T-cell (primary cell): ENCODE measurements around the gene KRT27. TPM values are rescaled to one million over a fixed set of nuclear protein-coding genes. Genes with fewer than 3 reads are reported as not detected.
A peak's percentile ranks its signal among the peaks of the same experiment; 100 is the strongest.

Experiments
- ATAC-seq, 4 experiments: fragments of 200-7000 bp in 3 of 4; fragments of 150-1000 bp in 1 of 4; cut with Tn5 transposase; replicated peaks in 1 of 4; 1 replicate in 3 of 4; 2 replicates in 1 of 4; pipeline ENCODE4 v1.10.0; 2021; ENCODE audit warnings: moderate library complexity in 3 of 4, mild to moderate bottlenecking in 2 of 4, moderate number of reproducible peaks in 1 of 4
- CTCF ChIA-PET, 2 donors: fragments of 300-600 bp; sonication (Branson Sonifier 250); formaldehyde crosslinking; loops; one replicate each; lab custom pipeline; 2022; ENCODE audit warnings: antibody characterized with exemption in 2 of 2; lab: Charles Lee
- POLR2A ChIA-PET, 2 donors: fragments of 300-600 bp; sonication (Branson Sonifier 250); formaldehyde crosslinking; loops; one replicate each; lab custom pipeline; 2022; ENCODE audit warnings: antibody characterized with exemption in 2 of 2; lab: Charles Lee
- DNase-seq, 35 experiments: peaks; one replicate each; pipeline versions ENCODE4 v3.0.0 to v3.0.0-alpha.2; 2013 to 2023
- H3K27ac ChIP-seq: one replicate; pipeline ENCODE4 v1.5.1; 2013; ENCODE audit warnings: low read length
- H3K27me3 ChIP-seq, 2 experiments: replicated peaks in 1 of 2; 1 replicate in 1 of 2; 2 replicates in 1 of 2; pipeline versions ENCODE4 v1.6.1 to v1.7.0; 2013; ENCODE audit warnings: low read length in 1 of 2, mixed read lengths in 1 of 2; ENCODE audit not compliant: control insufficient read depth in 2 of 2, insufficient read depth in 2 of 2; ENCODE audit errors: extremely low read depth in 1 of 2
- H3K36me3 ChIP-seq, 2 donors: 1 replicate in 1 of 2; 2 replicates in 1 of 2; pipeline versions ENCODE4 v1.6.1 to v1.7.0; 2013; ENCODE audit warnings: low read length in 1 of 2; ENCODE audit not compliant: control insufficient read depth in 2 of 2, insufficient read depth in 1 of 2; ENCODE audit errors: extremely low read depth in 1 of 2
- H3K4me1 ChIP-seq, 2 experiments: 1 replicate in 1 of 2; 2 replicates in 1 of 2; pipeline versions ENCODE4 v1.6.1 to v1.7.0; 2013; ENCODE audit warnings: low read length in 2 of 2, mixed read lengths in 1 of 2; ENCODE audit not compliant: insufficient read depth in 2 of 2, control insufficient read depth in 1 of 2; ENCODE audit errors: extremely low read depth in 1 of 2
- H3K4me3 ChIP-seq, 2 donors: 1 replicate in 1 of 2; 2 replicates in 1 of 2; pipeline versions ENCODE4 v1.5.1 to v1.7.0; 2013; ENCODE audit warnings: mild to moderate bottlenecking in 2 of 2, low read length in 1 of 2, moderate library complexity in 1 of 2; ENCODE audit not compliant: control insufficient read depth in 1 of 2; ENCODE audit errors: extremely low read depth in 1 of 2
- H3K9me3 ChIP-seq: 2 replicates; pipeline ENCODE4 v1.7.0; 2013
- H3K27ac Mint-ChIP-seq, 2 donors: one replicate each; pipeline ENCODE4 v1.8.0; 2020 to 2021; ENCODE audit warnings: mild to moderate bottlenecking in 2 of 2, mixed read lengths in 2 of 2
- H3K27me3 Mint-ChIP-seq, 2 donors: one replicate each; pipeline ENCODE4 v1.8.0; 2021 to 2022; ENCODE audit warnings: mixed read lengths in 2 of 2
- H3K36me3 Mint-ChIP-seq: one replicate; pipeline ENCODE4 v1.8.0; 2021; ENCODE audit warnings: mixed read lengths
- H3K4me1 Mint-ChIP-seq, 3 donors: one replicate each; pipeline ENCODE4 v1.8.0; 2020 to 2022; ENCODE audit warnings: mixed read lengths in 3 of 3, mild to moderate bottlenecking in 1 of 3
- H3K4me3 Mint-ChIP-seq, 3 donors: one replicate each; pipeline ENCODE4 v1.8.0; 2020 to 2022; ENCODE audit warnings: mild to moderate bottlenecking in 3 of 3, mixed read lengths in 3 of 3, moderate library complexity in 3 of 3
- H3K9me3 Mint-ChIP-seq, 3 donors: one replicate each; pipeline ENCODE4 v1.8.0; 2020 to 2022; ENCODE audit warnings: mixed read lengths in 3 of 3
- WGBS: methylation state at CpG from one replicate; pipeline ENCODE4 v1.1.5; 2013; ENCODE audit warnings: missing lambda C conversion rate; ENCODE audit not compliant: insufficient coverage; 5-methylcytosine and 5-hydroxymethylcytosine counted together
- total RNA-seq, 35 experiments: library from RNA in 6 of 35; stranded (reverse) in 6 of 35; fragments of 120-200 nt in 1 of 35; gene quantifications; one replicate each; pipeline versions ENCODE4 v1.2.1 to v1.2.4 and lab custom pipeline; 2013 to 2026

The KRT27 gene
- total RNA-seq, 5 donors from 2014 or later (not counting 1 experiment from before 2014, with no cell fraction given) = not detected

DNA sequence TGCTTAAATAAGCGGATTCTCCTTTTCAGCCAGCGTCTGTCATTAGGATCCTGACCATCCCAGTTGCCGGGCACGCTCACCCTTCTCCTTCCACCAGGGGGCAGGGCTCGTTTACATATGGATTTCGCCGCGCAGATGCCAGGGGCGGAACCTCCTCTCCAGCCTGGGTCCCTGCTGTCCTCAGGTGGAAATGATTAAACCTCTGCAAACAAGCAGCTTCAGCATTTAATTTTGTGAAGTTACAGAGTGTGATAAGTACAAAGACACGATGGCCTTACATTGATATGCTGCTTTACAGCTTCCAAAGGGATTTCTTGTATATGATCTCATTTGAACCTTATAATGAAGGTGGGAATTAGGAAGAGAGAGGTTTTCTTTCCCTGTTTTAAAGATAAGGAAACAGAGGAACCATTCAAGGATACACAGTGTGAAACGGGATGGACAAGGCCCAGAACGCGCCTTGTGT is 21.3 kb upstream of the KRT27 start:
- Histone ChIP-seq H3K4me1 (peaks cover 0 to 5% of the 10 kb centered on the region in 2 experiments), H3K27ac (no peak overlapping the region), H3K27me3 (peaks cover 5 to 22% of the 10 kb centered on the region in 2 experiments), H3K36me3 (no peaks in the 10 kb centered on the region), H3K4me3 (no peak overlapping the region), H3K9me3 (no peaks in the 10 kb centered on the region)
- Mint-ChIP-seq H3K9me3 (no peaks in the 10 kb centered on the region), H3K27ac (no peak overlapping the region), H3K36me3 (no peaks in the 10 kb centered on the region), H3K4me3 (no peak overlapping the region), H3K4me1 (peaks cover 3 to 5% (median 4%) of the 10 kb centered on the region in 3 donors), H3K27me3 (peaks cover 38 to 51% of the 10 kb centered on the region in 2 donors)
- DNase-seq = peak; percentile 34 to 82 (median 63)
- peak; percentile 80 to 92 (median 87) for ATAC-seq
- WGBS = 0% methylated on average over 2 of the region's 13 CpGs
- ChIA-PET CTCF (interaction anchor here (0.5 to 1.8 kb wide), 3 partner anchors 75 to 861 kb away, joined by 4 to 7 read pairs (median 4); no protein-coding TSS in a partner anchor), POLR2A (no interaction called here)

DNA sequence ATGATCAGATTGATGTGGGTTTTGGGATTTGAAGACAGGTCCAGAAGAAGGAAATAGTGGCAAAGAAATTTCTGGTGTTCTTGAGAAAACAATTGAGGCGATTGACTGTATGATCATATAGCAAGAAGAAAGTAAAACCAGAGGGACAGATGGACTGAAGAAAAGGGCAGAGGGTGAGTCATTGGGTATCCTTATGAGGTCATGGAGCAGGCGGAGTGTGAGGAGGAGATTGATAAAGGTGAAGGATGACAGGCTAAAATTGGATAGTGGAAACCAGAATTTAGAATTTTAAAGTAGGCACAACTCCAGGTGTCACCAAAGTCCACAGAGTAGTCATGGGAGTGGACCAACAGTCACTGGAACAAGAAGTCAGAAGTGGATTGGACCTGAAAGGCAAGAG is 18.8 kb upstream of the KRT27 start:
- H3K9me3 ChIP-seq = no peaks in the 10 kb centered on the region
- CTCF ChIA-PET = interaction anchor here in 1 of 2 donors (0.9 kb wide), 1 partner anchor 15 kb away, joined by 3 read pairs; no protein-coding TSS in a partner anchor
- WGBS = 86% methylated on average over 2 of the region's 2 CpGs
- H3K27ac ChIP-seq = no peak overlapping the region
- POLR2A ChIA-PET = no interaction called here
- peaks cover 2 to 28% of the 10 kb centered on the region in 2 experiments for H3K27me3 ChIP-seq
- peaks cover 0 to 5% of the 10 kb centered on the region in 2 experiments for H3K4me1 ChIP-seq
- peaks cover 3 to 5% (median 4%) of the 10 kb centered on the region in 3 donors for H3K4me1 Mint-ChIP-seq
- H3K36me3 Mint-ChIP-seq = no peaks in the 10 kb centered on the region
- H3K36me3 ChIP-seq = no peaks in the 10 kb centered on the region
- H3K27me3 Mint-ChIP-seq = peaks cover 31 to 47% of the 10 kb centered on the region in 2 donors
- no peak overlapping the region for H3K4me3 ChIP-seq
- DNase-seq (no peak), ATAC-seq (no peak)
- no peak overlapping the region for H3K4me3 Mint-ChIP-seq
- H3K9me3 Mint-ChIP-seq = no peaks in the 10 kb centered on the region
- no peak overlapping the region for H3K27ac Mint-ChIP-seq

GRCh38 chr17:40800381-40800780 is 18.0 kb upstream of the KRT27 start:
- CTCF ChIA-PET = no interaction called here
- no peak for ATAC-seq
- H3K4me1 Mint-ChIP-seq = peaks cover 3 to 5% (median 4%) of the 10 kb centered on the region in 3 donors
- H3K27me3 Mint-ChIP-seq = peaks cover 32 to 47% of the 10 kb centered on the region in 2 donors
- H3K36me3 Mint-ChIP-seq = no peaks in the 10 kb centered on the region
- no peaks in the 10 kb centered on the region for H3K9me3 Mint-ChIP-seq
- peaks cover 0 to 5% of the 10 kb centered on the region in 2 experiments for H3K4me1 ChIP-seq
- no peak for DNase-seq
- no peak overlapping the region for H3K27ac ChIP-seq
- 67% methylated on average over 1 of the region's 1 CpG for WGBS
- H3K27ac Mint-ChIP-seq = no peak overlapping the region
- no peaks in the 10 kb centered on the region for H3K36me3 ChIP-seq
- POLR2A ChIA-PET = no interaction called here
- H3K9me3 ChIP-seq = no peaks in the 10 kb centered on the region
- no peak overlapping the region for H3K4me3 Mint-ChIP-seq
- peaks cover 2 to 28% of the 10 kb centered on the region in 2 experiments for H3K27me3 ChIP-seq
- H3K4me3 ChIP-seq = no peak overlapping the region

GRCh38 chr17:40799859-40800258 is 17.5 kb upstream of the KRT27 start, which contains the start of gene KRT28:
Gene KRT28 (minus strand): TSS chr17:40799959. CDS start chr17:40799893, 66 bp downstream.
- Histone ChIP-seq H3K36me3 (no peaks in the 10 kb centered on the region), H3K4me3 (no peak within 1 kb of the TSS), H3K4me1 (peaks cover 0 to 5% of the 10 kb centered on the region in 2 experiments), H3K9me3 (no peaks in the 10 kb centered on the region), H3K27me3 (peaks cover 2 to 30% of the 10 kb centered on the region in 2 experiments), H3K27ac (no peak within 1 kb of the TSS)
- ATAC-seq = no peak
- ChIA-PET CTCF (no interaction called here), POLR2A (no interaction called here)
- Mint-ChIP-seq H3K4me3 (no peak within 1 kb of the TSS), H3K4me1 (peaks cover 3 to 5% (median 4%) of the 10 kb centered on the region in 3 donors), H3K27ac (no peak within 1 kb of the TSS), H3K9me3 (no peaks in the 10 kb centered on the region), H3K36me3 (no peaks in the 10 kb centered on the region), H3K27me3 (peaks cover 30 to 47% of the 10 kb centered on the region in 2 donors)
- DNase-seq = no peak
- no CpG with 5 or more reads among the region's 3 CpGs for WGBS

GRCh38 chr17:40796846-40797245 is 14.5 kb upstream of the KRT27 start:
- Histone ChIP-seq H3K27me3 (peaks cover 0 to 29% of the 10 kb centered on the region in 2 experiments), H3K36me3 (no peaks in the 10 kb centered on the region), H3K27ac (no peak overlapping the region), H3K4me1 (no peaks in the 10 kb centered on the region), H3K9me3 (no peaks in the 10 kb centered on the region), H3K4me3 (no peak overlapping the region)
- H3K4me3 Mint-ChIP-seq = no peak overlapping the region
- whole genome bisulfite sequencing = 72% methylated on average over 20 of the region's 27 CpGs
- no peaks in the 10 kb centered on the region for H3K9me3 Mint-ChIP-seq
- H3K4me1 Mint-ChIP-seq = no peaks in the 10 kb centered on the region
- DNase-seq = no peak
- no peak overlapping the region for H3K27ac Mint-ChIP-seq
- CTCF ChIA-PET = interaction anchor here in 1 of 2 donors (0.6 kb wide), 1 partner anchor 64 kb away, joined by 5 read pairs; no protein-coding TSS in a partner anchor
- no peak for ATAC-seq
- peaks cover 34 to 50% of the 10 kb centered on the region in 2 donors for H3K27me3 Mint-ChIP-seq
- POLR2A ChIA-PET = no interaction called here
- no peaks in the 10 kb centered on the region for H3K36me3 Mint-ChIP-seq

DNA sequence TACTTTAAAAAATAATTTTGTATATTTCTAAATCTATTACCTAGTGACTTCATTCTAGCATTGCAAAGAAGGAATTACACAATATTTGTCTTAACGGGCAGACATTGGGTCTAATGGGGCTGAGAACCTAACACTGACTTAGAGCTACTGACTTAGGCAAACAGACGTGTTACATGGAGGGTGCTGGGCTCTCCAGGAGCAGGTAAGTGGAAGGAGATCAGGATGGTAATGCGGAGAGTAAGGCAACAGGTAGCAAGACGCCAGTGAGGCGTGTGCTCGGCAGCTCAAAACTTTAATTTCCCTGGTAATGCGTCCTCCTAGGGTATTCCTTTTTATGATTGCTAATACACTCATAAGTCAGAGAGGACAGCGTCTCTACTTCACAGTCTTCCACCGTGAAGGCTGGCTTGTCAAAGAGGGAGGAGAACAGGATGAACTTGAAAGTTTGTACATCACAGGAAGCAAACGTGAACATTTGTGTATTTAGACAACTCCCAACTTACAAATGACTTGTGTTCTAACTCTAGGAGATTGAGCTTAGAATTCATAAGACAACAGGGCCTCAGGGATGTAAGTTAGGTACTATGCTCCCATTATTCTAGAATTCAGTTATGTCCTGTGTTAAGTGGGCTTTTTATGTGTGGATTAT is 12.8 kb upstream of the KRT27 start:
- Mint-ChIP-seq H3K4me3 (no peak overlapping the region), H3K27me3 (peaks cover 34 to 50% of the 10 kb centered on the region in 2 donors), H3K9me3 (no peaks in the 10 kb centered on the region), H3K4me1 (no peaks in the 10 kb centered on the region), H3K36me3 (no peaks in the 10 kb centered on the region), H3K27ac (no peak overlapping the region)
- no peak overlapping the region for H3K27ac ChIP-seq
- no peaks in the 10 kb centered on the region for H3K9me3 ChIP-seq
- ChIA-PET POLR2A (no interaction called here), CTCF (no interaction called here)
- WGBS = 64% methylated on average over 2 of the region's 10 CpGs
- no peak for ATAC-seq
- no peak for DNase-seq
- no peaks in the 10 kb centered on the region for H3K36me3 ChIP-seq
- no peaks in the 10 kb centered on the region for H3K4me1 ChIP-seq
- H3K4me3 ChIP-seq = no peak overlapping the region
- peaks cover 0 to 29% of the 10 kb centered on the region in 2 experiments for H3K27me3 ChIP-seq
